Measurements from ENCODE around the gene BBIP1.
A peak's percentile ranks its signal among the peaks of the same experiment; 100 is the strongest.

BBIP1 gene

DNA sequence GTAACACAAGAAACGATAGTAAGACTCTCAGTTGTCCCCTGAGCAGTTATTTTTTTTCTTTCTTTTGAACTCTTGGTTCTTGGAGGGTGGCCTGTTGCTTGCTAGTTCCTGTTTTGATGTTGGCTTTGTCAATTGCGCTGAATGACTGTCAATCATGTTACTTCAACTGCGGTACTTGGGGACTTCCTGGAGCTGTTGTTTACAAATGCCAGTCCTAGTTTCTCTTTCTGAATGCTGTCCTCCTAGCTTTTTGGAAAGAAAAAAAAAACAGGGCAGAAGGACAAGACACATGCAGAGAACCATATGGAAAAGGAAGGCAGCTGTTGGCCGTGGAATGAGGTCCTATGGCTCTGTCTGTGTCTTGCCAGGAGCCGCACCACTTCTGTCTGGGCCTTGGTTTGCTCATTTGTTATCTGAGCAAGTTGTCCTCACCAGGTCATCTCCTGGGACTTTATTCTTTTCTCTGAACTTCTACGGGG is 54.3 kb downstream of the BBIP1 start:
- DNase-seq (ENCODE audit: low spot score): peak; percentile 59
- TF ChIP-seq, protein P1, sequence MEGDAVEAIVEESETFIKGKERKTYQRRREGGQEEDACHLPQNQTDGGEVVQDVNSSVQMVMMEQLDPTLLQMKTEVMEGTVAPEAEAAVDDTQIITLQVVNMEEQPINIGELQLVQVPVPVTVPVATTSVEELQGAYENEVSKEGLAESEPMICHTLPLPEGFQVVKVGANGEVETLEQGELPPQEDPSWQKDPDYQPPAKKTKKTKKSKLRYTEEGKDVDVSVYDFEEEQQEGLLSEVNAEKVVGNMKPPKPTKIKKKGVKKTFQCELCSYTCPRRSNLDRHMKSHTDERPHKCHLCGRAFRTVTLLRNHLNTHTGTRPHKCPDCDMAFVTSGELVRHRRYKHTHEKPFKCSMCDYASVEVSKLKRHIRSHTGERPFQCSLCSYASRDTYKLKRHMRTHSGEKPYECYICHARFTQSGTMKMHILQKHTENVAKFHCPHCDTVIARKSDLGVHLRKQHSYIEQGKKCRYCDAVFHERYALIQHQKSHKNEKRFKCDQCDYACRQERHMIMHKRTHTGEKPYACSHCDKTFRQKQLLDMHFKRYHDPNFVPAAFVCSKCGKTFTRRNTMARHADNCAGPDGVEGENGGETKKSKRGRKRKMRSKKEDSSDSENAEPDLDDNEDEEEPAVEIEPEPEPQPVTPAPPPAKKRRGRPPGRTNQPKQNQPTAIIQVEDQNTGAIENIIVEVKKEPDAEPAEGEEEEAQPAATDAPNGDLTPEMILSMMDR (IDR thresholded peaks at IDR 0.05; ENCODE audit: extremely low read depth, missing control alignments): no peak

DNA sequence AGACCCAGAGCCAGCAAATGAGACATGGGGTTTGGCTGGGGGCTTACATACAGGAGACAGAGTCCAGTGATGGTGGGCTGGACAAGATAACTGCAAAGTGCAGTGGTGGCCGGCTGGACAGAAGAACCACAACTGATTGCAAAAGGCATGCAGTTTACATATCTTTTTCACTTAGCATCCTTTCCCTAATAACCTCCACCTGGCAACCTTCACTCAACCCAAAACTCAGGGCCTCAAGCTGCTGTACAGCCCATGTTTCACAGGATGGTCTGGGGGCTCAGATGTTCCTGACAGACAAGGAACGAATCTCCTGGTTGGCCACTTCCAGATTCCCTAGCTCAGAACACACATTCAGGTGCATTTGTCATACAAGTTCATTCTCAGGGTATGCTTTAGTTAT is 55.0 kb downstream of the BBIP1 start:
- no peak for DNase-seq (ENCODE audit: low spot score)
- TF ChIP-seq, protein P1 (IDR thresholded peaks at IDR 0.05; ENCODE audit: extremely low read depth, missing control alignments): no peak

DNA sequence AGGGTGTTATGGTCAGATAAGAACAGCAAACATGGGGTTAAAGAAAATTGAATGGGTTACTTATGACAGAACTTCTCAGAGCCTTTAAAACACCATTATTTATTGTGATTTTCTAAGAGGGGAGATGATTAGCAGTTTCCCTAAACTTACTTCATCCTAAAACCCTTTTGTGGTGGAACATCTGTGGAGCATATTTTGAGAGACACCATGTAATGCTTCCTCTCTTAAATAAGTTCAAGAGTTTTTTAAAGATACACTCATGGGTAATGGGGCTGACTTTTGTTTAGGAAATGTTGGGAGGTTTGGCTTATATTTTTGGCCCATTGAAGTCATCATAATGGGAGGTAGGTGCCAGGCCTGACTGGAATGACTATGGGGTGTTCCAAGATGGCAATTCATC is 55.6 kb downstream of the BBIP1 start:
- TF ChIP-seq, protein P1 (IDR thresholded peaks at IDR 0.05; ENCODE audit: extremely low read depth, missing control alignments): no peak
- DNase-seq (ENCODE audit: low spot score): no peak

- TF ChIP-seq, protein P1 (IDR thresholded peaks at IDR 0.05; ENCODE audit: extremely low read depth, missing control alignments): no peak
- no peak for DNase-seq (ENCODE audit: low spot score)
Observed at GRCh38 chr10:110862961-110863360, 56.0 kb downstream of the BBIP1 start.

DNA sequence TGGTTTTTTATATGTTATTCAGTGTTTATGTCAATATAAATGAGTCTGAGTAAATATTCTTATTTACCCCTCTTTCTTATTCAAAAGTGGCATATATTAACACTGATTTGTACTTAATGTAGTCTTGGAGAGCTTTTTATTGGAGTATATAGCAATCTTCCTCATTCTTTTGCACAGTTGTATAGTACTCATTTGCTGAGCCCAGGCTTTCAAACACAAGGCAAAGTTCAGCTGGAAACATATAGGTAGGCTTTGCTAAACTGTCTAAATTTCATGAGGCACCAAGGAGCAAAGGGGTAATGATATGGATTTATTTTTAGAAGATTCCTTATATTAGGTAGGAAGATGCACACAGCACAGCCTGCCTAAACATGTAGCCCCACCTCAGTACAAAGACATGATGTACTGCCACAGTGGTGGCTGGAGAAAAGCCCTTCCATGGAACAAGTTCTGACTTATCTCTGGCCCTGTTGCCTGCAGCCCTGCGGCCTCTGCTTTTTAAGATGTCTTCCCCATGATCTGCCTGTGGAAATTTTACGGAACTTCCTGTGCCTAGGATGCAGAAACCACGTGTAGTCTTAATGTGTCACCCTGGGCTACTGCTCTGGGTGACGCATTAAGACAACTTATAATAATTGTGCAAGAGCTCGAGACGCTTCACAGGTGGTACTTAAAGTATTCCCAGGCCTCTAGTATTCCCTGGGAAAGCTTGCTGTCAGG is 56.9 kb downstream of the BBIP1 start:
- DNase-seq (ENCODE audit: low spot score): no peak
- TF ChIP-seq, protein P1 (IDR thresholded peaks at IDR 0.05; ENCODE audit: extremely low read depth, missing control alignments): no peak

GRCh38 chr10:110861476-110861875 is 57.5 kb downstream of the BBIP1 start:
- TF ChIP-seq, protein P1 (IDR thresholded peaks at IDR 0.05; ENCODE audit: extremely low read depth, missing control alignments): no peak
- DNase-seq (ENCODE audit: low spot score): no peak

GRCh38 chr10:110860576-110861241 is 58.3 kb downstream of the BBIP1 start:
- no peak for DNase-seq (ENCODE audit: low spot score)
- TF ChIP-seq, protein P1 (IDR thresholded peaks at IDR 0.05; ENCODE audit: extremely low read depth, missing control alignments): no peak
